Subcutaneous adipose tissue (tissue), 4 donors: ENCODE results near the gene DCTN2. TPM values are rescaled to one million over a fixed set of nuclear protein-coding genes. Genes with fewer than 3 reads are reported as not detected.

Experiments used
- CTCF ChIP-seq: fragments of 450-650 bp; IDR thresholded peaks from one replicate; pipeline ENCODE4 v1.5.1; 2016; ENCODE audit warnings: low read depth, mild to moderate bottlenecking, control low read depth, antibody characterized with exemption, moderate library complexity
- total RNA-seq, 4 donors: library from RNA; depleted of rRNA; stranded (reverse); fragments of >200 nt; gene quantifications; one replicate each; pipeline ENCODE4 v1.1.0, GENCODE V29; 2016

Gene DCTN2
- total RNA-seq, 4 donors from 2014 or later = 78.6 to 161 (median 131) TPM

GRCh38 chr12:57535764-57536596 lies 11.0 kb downstream of the DCTN2 start:
- TF ChIP-seq CTCF = no peak

GRCh38 chr12:57534991-57535543 lies 11.9 kb downstream of the DCTN2 start:
- no peak for TF ChIP-seq CTCF

GRCh38 chr12:57534250-57534649 lies 12.7 kb downstream of the DCTN2 start:
- TF ChIP-seq CTCF = no peak

- no peak for TF ChIP-seq CTCF
Observed at GRCh38 chr12:57533108-57533507, 13.9 kb downstream of the DCTN2 start.

- no peak for TF ChIP-seq CTCF
Observed at GRCh38 chr12:57531836-57532235, 15.2 kb downstream of the DCTN2 start.

- no peak for TF ChIP-seq CTCF
Observed at GRCh38 chr12:57530396-57531142, 16.4 kb downstream of the DCTN2 start.

GRCh38 chr12:57529831-57530230 lies 17.2 kb downstream of the DCTN2 start:
- TF ChIP-seq CTCF = no peak
